Pons (tissue), 1 donor: ENCODE results near the gene GLIS1.
"Not testable (repeated sequence)": the region's sequence is repeated elsewhere in the genome, so short reads cannot be mapped to it uniquely, and the experiment has no call there.

Source experiments
- DNase-seq: peaks from one replicate; pipeline ENCODE4 v3.0.0-alpha.2; 2016; ENCODE audit warnings: low spot score

GLIS1 gene

DNA sequence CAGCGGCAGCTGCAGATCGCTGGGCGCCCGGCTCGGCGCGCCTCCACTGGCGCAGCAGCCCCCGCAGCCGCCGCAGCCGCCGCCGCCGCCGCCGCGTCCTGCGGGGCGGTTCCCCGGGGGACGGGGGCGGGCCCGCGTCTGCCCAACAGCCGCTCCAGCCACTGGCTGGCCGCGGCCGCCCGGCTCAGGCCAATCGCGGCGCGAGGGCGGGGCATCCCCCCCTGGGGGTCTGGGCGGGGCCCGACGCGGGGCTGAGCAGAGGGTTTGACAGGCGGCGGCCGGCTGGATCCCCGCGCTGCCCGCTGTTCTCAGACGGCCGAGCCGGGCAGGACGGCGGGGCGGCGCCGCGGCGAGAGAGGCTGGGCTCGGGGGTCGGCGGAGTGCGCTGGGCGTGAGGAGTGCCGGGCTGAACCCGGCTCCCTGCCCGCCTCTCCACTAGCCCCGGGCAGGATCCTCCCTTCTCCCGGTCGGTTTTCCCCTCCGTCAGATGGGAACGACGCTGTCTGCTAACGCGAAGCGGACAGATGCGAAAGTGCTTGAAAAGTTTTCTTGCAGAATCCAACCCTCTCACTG is at the start of gene GLIS1:
Gene GLIS1 (minus strand): TSS at position 56 of the 573 bp plus-strand sequence. CDS start 1,100 bp downstream, outside the sequence.
- DNase-seq, result peak; percentile 60

DNA sequence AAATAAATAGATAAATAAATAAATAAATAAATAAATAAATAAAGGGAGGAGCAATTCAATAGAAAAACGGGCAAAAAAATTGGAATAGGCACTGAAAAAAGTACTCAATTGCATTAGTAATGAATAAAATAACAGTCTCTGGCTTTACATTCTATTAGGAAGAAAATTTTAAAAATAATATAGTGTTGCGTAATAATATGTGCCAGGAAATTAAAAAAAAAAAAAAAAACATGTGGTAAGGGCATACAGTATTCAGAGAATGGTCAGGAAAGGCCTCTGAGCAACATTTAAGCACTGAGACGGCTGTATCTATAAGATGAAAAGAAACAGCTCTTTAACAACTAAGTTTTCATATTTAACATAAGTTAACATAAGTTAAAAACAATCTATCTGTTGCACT is 48.7 kb upstream of the GLIS1 start:
- no peak for DNase-seq

DNA sequence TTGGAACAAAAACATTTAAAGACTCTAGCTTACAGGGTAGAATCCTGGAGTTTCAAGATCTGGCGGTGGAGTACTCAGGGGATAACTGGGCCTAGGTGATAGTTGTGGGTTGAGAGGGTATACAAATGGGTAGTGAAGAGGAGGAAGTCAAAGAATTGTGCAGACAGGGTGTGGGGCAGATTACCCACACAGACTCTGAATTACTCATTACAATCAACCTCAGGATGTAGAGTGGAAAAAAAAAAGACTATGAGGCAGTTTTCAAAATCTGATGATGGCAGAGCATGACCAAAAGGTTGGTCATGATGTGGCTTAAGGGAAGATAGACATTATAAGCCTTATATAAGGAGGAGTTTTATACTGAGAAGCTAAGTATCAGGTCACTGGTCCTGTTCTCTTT is 44.1 kb upstream of the GLIS1 start:
- DNase-seq, result no peak

DNA sequence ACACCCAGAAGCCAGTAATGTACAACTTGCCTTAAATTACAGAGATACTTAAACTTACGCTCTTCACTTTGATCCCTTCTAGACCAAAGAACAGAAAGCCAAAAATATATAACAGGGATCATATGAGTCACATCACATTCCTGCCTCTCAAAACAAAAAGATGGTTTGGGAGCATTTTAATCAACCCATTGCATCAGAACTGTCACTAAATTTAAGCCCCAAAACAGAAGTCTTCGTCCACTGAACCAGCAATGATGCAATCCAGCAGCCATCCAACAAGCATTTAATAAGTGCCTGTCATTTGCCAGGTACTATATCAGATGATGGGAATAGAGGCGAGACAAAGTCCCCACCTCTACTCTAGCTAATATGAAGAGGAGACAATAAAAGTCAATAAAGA is 42.7 kb upstream of the GLIS1 start:
- no peak for DNase-seq

DNA sequence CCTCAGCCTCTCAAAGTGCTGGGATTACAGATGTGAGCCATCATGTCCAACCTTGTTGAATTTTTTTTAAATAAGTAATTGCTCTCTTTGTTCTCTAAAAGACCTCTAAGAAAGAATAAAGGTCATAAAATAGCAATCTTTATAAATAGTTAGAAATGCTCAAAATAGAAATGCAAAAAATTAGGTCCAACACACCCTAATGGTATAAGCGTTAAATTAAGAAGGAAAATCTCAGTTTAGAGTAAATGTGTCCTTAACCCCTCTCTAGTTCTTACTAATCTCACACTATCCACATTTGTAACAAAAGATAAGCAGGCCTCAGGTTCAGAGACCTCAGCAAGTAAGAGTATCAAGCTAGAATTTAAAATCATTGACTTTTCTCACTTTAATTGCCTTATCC is 38.3 kb upstream of the GLIS1 start:
- DNase-seq, result no peak

DNA sequence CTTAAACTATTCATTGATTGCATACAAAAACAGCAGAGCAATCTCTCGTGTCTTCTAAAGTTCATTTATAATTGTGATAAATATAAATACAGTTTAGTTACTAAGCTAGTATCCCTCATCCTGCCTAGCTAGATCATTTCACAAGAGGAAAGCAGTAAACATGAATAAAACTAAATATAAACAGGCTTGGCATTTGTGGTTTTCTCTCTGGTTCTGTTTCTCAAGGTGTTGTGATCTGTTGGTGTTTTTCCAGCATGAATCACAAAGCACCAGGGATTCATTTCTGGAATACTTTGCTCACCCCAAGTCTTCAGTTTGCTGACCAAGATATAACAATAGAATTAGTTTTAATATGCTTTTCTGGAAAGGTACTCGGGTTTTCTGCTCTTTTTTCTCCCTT is 32.7 kb upstream of the GLIS1 start:
- no peak for DNase-seq

DNA sequence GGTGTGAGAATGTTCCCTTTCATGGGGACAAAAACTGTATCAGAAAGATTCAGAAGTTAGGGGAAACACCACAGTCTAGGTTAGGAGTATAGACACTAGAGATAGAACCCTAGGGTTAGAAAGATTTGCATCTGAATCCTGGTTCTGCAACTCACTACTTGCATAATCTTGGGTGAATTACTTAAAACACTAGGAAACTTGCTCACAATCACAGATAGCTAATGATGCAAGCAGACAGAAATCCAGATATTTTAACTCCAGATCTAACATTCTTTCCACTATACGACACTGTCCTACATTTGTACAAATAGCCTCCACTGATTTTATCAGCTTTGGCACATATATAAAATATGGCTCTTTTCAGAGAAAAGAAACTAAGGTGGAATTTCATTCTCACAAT is 30.8 kb upstream of the GLIS1 start:
- DNase-seq, result no peak

DNA sequence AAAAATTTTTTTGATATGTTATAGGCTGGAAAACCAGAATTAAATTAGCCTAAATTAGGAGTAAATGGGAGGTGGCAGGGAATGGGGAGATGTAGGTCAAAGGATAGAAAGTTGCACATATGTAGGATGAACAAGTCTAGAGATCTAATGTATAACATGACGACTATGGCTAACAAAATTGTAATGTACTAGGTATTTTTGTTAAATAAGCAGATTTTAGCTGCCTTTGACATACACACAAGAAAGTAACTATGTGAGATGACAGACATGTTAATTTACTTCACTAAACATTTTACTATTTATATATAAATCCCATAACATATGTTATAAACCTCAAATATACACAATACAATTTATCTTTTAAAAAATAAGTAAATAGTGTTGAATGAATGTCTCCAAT is 30.2 kb upstream of the GLIS1 start:
- DNase-seq, result no peak

DNA sequence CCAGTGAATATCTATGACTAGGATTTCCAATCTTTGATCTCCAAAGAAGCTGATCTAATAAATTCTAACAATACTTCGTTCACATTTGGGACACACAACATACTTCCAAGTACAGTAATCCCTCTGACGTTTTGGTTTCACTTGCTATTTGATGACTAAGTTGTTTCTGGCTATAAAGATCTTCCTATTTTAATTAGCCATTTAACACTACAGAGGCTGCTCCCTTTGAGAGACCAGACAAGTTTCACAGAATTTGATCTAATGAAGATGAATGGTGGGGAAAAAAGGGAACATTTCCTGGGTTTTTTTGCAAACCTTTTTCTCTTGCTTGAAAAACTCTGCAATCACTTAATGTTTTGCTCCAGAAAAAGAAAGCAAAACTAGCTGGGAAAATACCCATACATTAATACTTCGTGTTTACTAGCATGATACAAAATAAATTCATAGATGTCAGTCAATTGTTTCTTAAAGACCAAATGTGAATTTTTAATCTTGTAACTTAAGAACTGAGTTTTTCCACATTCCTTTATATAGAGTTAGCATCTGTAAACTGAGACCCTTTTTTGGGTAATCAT is 28.0 kb upstream of the GLIS1 start:
- no peak for DNase-seq

DNA sequence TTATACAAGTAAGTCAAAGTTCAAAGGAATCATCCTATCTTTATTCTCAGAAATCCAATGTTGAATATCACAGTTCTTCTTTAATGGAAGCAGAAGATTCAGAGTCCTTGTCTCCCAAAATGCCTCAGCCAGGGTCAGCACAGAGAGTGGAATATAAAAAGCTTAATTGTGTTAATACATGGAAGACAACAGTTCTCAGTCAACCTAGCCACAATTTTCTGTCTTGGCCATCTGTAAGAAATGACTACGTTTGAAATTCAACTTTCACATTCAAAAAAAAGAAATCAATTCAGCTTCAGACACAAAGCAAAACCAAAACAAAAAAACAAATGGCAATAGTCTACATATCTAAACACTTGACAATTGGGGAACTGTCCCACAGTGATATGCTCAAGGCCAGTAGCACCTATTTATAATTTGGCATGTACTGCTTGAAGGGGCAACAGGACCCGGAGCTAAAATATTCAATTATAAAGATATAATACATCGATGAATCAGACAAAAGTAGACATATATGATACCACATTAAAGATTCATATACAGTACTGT is 27.3 kb upstream of the GLIS1 start:
- DNase-seq, result no peak

DNA sequence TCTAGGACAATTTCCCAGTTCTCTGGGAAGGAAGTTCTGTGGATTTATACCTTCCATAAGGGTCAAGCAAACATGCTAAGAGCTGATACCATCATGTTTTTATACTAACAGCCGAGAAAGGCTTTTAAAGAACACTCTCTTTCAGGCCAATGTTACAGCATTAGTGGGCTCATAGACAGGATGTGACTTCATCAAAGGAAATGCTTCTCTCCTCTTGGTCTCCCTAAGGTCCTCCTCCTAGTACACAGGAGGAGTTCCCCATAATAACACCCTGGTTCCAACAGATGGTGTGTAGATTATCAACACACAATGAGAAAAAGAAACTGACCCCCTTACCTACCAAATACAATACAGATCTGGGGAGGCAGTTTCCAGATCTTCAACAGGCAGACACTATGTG is 26.7 kb upstream of the GLIS1 start:
- no peak for DNase-seq

DNA sequence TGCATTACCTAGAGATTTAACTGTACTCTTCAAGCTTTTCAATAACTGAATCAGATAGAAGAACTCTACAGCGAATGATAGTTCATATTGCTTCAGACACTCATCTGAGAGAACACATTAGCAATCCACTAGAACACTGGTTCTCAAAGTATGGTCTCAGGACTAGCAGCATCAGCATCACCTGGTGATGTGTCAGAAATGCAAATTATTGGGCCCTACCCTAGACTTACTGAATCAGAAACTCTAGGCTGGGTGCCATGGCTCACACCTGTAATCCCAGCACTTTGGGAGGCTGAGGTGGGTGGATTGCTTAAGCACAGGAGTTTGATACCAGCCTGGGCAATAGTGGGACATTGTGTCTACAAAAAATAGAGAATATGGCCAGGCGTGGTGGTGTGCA is 24.9 kb upstream of the GLIS1 start:
- DNase-seq, result no peak

DNA sequence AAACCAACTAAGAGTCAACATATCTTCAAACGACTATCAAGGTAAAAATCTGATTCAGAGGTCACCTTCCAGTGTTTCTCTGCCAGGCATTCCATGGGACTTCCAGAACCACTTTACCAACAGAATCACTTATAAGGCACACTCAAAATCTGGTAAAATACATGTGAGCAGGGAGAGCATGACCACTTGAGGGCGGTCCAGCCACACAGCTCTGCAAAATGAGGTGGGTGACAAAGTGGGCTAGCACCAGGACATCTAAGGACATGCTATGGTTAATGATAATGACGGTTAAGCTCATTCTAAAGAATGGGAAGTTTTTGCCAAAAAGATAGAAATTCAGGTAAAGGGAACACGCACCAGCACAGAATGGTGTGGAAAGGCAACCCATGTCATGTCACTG is 24.5 kb upstream of the GLIS1 start:
- no peak for DNase-seq

DNA sequence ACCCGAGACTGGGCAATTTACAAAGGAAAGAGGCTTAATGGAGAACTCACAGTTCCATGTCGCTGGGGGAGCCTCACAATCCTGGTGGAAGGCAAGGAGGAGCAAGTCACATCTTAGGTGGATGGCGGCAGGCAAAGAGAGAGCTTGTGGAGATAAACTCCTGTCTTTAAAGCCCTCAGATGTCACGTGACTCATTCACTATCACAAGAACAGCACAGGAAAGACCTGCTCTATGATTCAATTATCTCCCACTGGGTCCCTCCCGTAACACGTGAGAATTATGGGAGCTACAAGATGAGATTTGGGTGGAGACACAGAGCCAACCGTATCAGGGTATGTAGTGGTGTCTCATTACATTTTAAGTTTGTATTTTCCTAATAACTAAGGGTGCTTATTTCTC is 21.5 kb upstream of the GLIS1 start:
- DNase-seq, result not testable (repeated sequence)

DNA sequence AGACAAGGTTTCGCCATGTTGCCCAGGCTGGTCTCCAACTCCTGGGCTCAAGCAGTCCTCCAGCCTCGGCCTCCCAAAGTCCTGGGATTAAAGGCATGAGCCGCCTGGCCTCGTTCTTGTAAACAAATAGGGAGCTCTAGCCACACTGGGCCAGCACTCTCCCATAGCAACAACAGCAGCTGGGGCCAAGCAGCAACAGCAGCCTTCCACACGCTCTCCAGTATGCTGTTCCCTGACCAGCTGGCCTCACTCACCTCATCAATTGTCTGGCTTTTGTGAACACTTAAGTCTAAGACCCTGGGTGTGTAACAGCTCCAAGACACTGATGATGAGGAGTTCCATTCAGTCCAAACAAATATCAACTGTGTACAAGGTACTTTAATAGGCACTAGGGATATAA is 16.9 kb upstream of the GLIS1 start:
- DNase-seq, result no peak

DNA sequence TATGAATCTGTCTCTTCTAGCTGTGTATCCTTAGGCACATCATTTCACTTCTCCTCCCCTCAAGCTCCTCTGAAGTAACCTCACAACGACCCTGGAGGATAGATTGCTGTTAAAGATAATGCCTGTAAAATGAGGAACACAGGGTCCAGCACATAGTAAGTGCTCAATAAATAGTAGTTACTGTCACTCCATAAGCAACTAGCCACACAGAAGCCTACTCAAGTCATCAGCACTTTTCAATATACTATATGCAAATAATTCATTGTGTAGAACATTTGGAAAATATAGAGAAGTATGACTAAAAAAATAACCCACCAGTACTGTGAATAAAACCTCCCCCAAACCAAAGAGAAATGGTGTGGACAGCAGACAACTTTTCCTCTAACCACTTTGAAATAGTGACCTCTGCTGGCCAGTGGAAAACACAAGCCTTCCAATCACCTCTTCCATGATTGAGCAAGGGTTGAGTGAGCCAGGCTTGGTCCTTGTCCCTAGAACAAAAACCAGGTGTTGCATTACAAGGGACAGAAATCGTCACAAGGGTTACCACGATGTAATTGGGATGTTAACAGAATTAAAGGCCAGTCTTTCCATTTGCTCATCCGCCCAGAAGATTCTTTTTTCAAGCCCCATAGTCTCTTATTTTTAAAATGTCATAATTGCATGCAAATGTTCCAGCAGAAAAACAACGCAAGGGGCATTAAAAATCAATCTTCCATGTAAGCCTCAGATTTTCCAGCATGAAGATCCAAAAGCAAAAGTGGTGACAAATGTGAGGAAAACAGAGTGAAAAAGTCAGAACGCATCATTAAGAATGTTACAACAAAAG is 15.7 kb upstream of the GLIS1 start:
- peak; percentile 38 for DNase-seq

DNA sequence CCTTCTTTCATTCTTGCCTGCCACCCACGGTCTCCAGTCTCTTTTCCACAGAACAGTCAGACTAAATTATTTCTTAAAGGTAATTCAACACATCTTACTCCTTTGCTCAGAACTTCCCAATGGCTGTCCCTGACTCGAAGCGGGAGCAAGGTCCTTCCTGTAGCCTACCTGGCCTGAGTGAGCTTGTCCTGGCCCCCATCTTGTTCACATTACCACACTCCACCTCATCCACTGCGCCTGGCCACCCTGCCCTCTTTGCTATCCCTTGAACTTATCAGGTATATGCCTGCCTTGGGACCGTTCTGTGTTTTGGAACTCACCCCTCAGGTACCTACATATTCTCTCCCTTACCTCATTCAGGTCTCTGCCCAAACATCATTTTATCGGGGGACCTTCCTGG is 13.3 kb upstream of the GLIS1 start:
- DNase-seq, result no peak

DNA sequence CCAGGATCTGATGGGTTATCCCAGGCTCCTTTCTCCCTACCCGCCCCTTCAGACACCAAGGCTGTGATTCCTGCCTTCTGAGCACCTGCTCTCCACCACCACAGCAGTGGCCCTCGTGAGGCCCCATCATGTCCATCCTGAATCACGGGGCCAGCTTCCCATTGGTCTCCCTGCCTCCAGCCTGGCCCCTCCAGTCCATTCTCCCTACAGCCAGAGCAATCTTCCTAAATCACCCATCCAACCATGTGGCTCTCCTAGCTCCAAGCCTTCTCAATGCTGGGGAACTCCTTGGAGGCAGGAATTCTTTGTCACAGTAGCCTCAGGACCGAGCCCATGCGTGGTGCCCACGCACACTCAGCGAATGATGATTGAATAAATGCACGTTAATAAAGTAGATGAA is 8.9 kb upstream of the GLIS1 start:
- DNase-seq, result no peak

DNA sequence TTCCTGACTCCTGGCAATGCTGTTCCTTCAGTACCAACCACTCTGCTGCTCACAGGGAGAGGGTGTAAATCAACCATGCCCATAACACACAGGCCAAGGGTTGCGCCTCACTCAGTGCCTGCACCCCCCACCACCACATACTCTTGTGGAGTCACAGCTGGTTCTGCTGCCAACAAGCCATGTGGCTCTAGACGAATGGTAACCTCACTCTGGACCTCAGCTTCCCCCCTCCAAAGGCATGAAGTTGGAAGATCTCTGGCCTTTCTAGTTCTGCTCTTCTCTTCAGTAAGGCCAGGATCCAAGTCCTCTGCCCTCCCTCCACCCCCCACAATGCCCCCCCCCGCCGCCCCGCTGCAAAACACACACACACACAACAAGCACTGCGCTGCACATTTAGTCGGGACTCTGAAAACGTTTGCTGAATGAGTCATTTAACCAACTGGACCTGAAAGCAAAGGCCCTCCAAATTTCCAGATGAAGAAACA is 1.7 kb upstream of the GLIS1 start:
- DNase-seq, result no peak

DNA sequence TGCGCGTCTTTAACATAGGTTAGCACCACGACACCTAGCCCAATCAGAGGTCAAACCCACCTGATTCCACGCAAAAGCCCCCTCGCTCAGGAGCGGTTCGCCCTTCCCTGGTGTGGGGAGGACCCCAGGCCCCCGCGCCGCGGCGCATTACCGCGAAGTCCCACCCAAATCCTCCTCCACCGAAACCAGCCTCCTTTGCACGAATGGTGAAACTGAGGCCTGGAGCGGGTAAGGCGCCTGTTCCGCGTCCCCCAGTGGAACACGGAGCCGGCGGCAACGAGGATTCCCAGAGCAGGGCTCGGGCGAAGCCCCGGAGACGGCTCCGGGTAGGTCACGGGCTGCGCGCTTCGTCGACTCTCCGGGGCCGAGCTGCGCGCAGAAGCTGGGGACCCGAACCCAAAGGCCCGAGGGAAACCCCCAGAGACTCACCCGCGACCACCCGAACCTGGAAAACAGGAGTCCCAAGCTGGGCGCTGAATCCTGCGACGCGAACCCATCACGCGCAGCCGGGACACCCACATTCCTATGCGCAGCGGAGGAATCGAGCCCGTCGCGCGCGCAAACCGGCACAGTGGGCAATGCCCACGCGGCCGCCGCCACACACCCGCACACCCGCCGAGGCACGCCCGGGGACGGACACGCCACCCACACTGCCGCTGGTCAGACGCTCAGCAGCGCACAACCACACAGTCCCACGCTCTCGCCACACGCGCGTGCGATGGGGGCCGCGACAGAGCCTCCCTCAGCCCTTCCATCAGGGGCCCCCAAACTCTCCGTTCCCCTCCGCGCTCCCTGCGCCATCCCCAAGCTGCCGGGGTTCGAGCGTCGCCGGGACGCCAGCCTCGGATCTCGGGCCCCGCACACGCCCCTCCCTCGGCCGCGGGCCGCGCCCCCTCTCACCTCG is 507 bp downstream of the GLIS1 start:
- no peak for DNase-seq

DNA sequence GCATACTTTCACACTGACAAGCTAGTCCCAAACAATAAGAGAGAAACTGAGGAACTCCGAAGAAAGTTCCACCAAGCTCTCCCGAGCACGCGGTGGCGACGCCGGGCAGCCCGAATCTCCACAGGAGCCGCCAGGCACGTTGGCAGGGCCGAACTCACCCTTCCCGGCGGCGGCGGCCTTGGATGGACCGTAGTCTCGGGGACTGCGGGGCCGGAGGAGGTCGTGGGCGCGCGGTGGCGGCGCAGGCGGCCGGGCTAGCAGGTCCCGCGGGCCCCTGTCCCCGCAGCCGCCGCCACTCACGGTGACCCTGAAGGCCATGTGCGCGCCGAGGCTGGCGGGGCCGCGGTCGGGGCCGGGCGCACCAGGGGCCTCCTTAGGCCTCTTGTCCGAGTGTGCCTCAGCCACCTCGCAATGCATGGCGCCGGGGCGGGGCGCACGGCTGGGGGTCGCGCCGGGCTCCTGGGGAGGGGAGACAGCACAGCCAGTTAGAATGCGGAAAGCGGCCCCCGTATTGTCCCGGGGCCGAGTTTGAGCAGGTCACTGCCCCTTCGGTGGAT is 1.2 kb downstream of the GLIS1 start:
- no peak for DNase-seq

DNA sequence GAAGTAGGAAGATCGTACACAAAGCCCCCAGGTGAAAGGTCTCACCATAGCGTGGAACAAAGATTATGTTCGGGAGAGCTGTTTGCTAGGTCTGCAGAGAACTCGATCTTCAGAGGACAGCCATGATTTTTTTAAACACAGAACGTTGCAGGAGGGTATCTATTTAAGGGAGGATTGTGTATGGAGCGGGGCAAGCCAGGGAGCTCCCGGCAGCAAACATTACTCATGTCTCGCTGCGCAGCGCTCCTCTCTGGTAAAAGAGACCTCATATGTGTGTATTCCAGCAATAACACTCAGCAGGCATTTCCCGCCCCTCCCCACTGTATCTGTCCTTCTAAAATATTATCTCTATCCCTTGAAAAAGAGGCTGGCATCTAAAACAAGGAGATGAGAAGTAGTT is 2.7 kb downstream of the GLIS1 start:
- no peak for DNase-seq
